Stromal cell of bone marrow (primary cell): ENCODE measurements around the gene RHO.
"Not testable (repeated sequence)": the region's sequence is repeated elsewhere in the genome, so short reads cannot be mapped to it uniquely, and the experiment has no call there.

ENCODE experiments used
- DNase-seq: peaks from one replicate; pipeline ENCODE4 v3.0.0-alpha.2; 2012; ENCODE audit warnings: low read depth

RHO gene

DNA sequence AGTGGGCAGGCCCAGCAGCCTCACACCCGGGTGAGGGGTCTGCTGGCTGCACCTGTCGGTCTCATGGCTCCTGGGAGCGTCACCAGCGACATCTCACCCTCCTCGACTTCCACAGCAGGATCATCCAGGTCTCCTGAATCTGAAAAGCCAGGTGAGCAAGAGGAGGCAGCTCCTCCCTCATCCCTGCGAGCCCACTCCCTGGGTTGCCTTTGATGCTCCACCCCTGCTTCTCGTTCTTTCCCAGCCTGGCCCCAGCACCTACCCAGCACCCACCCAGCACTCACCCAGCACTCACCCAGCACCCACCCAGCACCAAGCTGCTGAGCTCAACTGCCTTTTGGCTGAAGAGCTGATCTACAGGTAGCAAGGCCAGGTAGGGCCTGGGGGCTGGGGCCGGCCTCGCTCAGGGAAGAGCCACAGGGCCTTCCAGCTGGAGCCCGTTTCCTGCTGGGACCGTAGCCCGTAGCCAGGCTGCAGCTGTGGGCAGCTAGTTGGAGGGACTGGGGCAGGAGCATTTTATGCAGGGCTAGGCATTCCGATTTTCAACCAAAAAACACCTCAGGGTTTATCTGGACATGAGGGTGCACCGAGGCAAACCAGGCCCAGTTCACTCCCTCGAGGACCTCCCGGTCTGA, 14.8 kb downstream of the RHO start, which contains the start of gene H1-8:
Gene H1-8 (plus strand): TSS at position 20 of the 635 bp plus-strand sequence. CDS start 44 bp downstream, at position 64.
- no peak for DNase-seq

DNA sequence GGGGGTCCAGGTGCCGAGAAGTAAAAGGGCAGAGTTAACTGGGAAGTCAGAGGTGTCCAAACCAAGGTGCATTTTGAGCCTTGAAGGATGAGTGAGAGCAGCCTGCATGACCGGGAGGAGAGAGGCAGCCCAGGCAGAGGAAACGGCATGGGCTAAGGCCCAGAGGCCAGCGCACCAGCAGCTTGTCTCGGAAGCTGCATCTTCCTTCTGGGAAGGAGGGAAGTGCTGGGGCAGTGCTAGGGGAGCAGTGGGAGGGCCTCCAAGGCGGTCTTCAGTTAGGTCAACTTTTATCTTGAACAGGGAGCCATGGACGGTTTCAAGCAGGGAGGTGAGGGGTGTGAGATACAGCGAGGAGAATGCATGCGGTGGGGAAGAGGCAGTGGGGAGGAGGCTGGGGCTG, 15.6 kb downstream of the RHO start:
- no peak for DNase-seq

DNA sequence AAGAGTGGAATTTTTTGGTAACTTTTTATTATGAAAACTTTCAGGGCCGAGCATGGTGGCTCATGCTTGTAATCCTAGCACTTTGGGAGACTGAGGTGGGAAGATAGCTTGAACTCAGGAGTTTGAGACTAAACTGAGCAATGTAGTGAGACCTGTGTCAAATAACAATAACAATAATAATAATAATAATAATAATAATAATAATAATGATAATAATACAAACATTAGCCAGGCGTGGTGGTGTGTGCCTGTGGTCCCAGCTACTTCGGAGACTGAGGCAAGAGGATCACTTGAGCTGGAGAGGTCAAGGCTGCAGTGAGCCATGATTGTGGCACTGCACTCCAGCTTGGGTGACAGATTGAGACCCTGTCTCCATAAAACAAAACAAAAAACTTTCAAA, 17.5 kb downstream of the RHO start:
- DNase-seq = not testable (repeated sequence)

DNA sequence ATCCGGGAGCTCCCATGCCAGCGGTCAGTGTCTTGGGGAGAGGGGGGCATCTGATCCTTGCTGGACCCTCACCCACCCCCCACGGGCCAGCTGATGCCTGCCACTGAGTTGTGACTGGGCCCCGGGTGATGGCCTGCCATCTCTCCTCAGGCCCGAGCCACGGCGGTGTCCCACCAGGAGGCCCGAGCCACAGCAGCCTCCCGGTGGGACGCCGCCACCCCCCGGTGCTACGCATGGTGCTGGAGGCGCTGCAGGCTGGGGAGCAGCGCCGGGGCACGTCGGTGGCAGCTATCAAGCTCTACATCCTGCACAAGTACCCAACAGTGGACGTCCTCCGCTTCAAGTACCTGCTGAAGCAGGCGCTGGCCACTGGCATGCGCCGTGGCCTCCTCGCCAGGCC, 18.8 kb downstream of the RHO start:
- no peak for DNase-seq

DNA sequence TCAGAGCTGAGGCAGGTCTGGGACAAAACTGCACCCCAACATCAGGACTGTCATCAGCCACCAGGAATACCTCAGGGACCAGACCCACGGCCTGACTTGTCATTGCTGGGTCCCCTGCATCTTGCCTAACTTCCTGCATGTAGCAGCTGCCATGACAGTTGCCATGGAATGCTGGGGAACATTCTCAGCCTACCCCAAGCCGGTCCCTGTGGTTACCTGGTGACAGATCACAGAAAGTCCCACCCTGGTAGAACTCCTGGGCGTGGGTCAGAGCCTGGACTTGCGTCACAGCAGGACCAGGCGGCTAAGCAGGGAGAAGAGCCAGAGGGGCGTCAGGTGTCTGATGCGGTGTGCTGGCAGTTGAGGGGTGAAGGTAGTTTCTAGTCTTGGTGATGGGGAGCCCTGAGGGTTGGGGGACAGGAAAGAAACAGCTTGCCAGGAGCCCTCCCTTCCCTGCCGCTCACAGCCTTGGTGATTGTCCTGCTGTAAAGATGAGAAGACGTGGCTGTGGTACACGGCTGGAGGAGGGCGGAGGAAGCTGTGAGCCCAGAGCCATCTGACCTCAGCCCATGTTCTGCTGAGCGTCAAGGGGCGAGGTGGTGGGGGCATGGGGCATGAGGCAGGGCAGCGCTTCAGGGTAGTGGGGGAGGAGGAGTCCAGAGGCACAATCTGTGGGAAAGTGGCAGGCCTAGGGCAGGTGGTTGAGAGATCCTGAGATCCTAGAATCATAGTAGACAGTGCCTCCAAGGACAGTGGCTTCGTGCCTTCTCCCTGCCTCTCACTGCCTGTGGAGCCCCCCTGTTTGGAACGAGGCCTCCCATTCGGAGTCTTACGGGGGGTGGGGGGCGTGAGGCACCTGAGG, 19.9 kb downstream of the RHO start:
- DNase-seq = no peak

DNA sequence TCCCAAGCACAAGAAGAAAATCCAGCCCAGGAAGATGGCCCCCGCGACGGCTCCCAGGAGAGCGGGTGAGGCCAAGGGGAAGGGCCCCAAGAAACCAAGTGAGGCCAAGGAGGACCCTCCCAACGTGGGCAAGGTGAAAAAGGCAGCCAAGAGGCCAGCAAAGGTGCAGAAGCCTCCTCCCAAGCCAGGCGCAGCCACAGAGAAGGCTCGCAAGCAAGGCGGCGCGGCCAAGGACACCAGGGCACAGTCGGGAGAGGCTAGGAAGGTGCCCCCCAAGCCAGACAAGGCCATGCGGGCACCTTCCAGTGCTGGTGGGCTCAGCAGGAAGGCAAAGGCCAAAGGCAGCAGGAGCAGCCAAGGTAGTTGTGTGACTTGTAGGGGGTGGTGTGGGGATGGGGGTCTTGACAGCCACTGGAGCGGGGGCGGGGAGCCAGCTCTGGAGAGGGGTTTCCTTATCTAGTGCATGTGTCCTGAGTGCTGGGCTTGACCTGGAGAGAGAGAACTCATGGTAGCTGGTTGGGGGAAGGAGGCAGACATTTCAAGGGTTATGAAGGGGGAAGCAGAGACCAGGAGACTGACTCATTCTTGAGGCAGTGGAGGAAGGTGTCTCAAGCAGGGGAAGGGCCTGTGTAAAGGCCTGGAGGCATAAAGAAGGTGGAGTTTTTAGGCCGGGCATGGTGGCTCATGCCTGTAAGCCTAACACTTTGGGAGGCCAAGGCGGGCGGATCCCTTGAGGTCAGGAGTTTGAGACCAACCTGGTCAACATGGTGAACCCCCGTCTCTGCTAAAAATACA, 20.8 kb downstream of the RHO start:
- DNase-seq = no peak

DNA sequence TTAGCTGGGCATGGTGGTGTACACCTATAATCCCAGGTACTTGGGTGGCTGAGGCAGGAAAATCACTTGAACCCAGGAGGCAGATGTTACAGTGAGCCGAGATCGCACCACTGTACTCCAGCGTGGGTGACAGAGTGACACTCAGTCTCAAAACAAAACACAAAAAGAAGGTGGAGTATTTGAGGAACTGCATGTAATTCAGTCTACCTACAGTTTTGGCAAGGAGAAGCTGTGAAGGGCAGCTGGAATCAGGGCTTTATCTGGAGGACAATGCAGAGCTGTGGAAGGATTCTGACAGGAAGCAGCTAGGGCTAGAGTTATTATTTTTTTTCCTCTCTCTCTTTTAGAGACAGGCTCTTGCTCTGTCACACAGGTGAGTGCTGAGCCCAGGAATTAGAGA, 21.4 kb downstream of the RHO start:
- no peak for DNase-seq

DNA sequence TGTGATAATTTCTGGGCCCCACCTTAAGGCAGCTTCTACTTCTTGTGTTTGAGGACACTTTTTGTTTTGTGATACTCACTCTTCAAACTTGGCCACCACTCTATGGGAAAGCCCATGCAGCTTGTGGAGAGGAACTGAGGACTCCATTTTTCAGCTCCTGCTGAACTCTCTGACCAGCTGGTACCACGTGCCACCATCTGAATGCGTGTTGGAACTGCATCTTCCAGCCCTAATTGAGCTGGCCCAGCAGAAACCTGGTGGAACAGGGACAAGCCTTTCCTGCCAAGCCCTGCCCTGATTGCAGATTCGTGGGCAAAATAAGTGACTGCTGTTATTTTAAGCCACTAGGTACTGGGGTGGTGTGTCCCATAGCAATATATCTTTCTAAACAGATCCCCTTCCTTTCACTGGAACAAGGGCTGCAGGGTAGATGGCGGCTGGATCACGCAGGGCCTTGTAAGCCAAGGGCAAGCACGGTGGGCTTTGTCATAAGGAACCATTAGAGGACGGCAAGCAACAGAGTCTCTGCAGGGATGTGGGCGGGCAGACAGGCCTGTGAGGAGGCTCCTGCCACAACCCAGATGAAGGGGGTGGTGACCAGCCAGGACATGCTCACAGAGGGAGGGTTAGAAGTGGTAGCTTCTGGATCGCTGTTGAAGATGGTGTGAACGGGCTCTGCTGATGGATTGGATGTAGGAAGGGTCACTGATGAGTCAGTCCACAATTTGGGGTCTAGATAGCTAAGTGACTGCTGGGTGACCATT, 24.0 kb downstream of the RHO start:
- DNase-seq = no peak

DNA sequence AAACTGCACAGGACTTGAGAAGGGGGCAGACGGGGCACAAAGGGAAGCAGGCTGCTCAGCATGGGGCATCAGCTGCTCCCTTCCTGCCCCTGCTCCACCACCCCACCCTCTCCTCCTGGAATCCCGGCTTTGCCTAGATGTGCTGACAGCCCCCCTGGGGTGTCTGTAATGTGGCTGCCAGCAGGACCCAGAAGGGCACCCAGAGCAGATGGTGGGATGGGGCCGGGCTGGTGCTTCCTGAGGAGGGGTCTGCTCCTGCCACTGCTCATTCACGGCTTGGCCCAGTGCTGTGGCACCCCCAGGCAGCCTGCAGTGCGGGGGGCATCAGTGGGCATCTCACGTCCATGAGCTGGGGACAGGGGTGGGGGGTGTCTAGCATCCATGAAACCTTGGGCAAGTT, 24.7 kb downstream of the RHO start:
- DNase-seq = no peak

DNA sequence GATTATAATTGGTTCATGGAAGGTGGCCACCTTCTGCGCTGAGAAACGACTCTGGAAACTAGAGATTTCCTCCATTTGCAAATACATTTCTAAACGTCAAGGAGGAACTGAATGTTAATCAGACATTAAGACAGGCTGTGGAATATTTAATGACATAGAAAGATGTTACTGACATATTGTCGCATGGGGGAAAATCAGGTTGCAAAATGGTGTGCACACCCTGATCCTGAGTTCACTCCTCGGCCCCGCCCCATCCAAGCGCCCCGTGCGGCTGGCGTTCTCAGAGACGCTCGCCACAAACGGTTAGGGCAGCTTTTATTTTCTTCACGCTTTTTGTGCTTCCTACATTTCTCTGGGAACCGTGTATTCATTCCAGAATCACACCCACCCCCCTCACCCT, 25.3 kb downstream of the RHO start:
- DNase-seq = no peak

DNA sequence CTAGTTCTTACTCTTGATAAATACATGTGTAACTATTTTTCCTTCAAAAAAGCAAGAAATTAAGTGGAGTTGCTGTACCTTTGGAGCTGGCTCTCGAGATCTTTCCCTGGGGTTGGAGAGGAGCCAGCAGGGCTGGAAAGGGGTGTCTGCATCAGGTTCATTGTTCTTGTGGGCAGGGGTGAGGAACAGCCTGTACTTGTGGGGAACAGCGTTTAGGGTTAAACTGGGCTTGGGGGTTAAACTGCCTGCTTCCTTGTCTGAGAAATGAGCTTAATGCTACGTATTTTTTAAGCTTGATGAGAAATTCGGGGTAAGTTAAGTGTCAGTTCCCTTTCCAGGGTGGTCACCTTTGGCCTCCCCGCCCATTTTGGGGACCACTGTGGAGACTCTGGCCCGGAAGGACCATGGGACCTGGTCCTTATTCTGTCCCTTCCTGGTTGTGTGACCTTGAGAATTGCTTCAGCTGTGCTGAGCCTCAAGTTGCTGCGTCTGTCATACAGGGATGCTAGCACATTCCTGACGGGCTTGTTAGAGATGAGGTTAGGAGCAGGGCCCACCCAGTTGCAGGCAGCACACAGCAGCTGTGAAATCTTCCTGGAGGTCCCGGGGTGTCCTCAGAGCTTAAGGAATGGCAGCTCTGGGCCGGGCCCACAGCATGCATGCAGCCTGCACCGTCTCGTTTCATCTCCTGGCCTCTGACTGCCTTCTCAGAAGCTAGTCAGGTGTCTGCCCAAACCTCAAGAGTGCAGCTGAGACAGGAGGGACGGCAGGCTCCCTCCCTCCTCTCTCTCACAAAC, 26.1 kb downstream of the RHO start:
- no peak for DNase-seq

DNA sequence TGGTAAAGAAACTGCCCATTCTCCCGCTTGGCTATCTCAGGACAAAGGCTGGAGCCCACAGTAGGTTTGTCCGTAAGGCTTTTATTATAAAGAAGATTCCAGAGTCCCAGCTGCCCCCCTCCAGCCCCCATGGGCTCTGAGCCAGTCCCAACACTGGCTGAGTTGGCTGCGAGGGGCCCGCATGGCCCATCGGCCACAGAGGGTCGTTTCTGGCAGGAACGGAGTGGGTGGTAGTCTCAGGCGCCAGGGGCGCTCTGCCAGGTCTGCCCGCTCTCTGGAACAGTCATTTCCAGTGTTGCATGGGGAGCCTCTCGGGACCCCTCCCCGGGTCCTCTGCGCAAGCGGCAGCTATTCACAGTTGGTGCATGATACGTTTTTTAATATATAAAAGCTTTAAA, 26.7 kb downstream of the RHO start:
- no peak for DNase-seq

DNA sequence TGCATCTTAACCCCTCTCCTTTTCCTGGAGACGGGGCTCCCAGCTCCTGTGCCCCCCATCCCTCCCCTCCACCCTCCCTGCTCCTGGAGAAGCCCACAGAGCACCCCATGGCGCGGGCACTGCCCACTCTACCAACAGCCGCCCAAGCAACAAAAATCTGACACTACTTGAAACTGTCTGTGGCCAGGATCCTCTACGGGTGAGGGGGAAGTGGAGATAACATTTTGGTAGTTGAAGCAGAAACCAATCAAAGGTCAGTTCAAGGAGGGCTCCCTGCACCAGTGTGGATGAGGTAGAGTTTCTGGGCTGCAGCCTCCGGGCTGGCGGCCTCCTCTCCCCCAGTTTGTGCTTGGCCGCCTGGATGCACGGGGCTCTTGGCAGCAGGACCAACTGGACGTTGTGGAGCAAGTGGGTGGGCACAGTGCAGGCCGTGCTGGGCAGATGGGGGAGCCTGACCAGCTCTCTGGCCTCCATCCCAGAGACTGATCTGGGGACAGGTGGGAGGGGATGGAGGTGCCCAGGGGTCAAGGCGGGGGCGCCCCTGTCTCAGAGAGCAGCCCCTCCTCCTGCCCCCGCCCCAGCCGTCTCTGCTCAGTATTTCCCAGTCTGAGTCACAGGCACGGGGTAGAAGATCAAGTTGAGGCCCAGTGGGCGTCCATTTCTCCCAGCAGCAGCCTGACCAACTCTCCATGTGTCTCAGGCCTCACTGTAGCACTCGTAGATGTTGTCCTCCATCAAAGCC, 27.3 kb downstream of the RHO start:
- no peak for DNase-seq

DNA sequence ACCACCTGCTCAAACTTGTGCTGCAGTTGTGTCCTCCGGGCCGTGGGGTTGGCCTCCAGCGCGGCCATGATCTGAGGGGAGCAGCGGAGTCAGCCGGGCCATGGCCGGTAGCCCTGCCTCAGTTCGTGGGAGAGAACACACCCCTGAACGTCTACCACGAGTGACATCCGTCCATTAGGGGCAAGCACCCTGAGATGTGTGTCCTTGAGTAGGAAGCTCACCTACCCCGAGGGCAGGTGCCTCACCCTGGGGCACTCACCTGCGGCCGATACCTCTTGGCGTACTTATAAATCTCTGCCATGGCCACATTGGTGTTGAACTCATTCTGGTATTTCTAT, 27.9 kb downstream of the RHO start:
- DNase-seq = no peak

DNA sequence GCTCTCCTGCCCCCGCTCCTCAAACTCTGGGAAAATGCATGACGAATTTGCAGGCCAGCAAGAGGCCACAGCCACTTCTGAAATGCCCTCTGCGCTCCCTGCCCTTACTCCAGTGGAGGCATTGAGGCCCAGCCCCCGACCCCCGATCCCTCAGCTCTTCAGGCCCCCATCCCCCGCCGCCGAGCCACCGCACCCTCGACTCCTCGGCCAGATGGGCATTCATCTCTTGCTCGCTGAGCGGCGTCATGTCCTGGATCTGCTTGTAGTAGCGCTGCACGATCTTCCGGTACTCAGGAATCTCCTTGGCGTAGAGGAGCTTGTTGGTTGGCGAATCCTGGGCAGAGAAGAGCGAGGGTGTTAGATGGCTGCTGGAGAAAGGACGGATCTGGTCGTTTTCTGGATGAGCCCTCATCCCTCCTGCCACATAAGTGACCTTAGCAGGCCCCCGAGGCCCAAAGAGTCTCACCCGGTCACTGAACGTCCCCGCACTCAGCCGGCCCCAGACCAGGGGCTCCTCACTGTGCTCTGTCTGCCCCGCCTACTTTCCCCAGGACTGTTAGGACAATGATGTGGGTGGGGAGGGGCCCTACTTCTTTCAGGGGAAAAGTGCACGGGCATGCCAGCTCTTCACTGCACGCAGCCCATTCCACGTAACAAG, 28.6 kb downstream of the RHO start:
- no peak for DNase-seq

DNA sequence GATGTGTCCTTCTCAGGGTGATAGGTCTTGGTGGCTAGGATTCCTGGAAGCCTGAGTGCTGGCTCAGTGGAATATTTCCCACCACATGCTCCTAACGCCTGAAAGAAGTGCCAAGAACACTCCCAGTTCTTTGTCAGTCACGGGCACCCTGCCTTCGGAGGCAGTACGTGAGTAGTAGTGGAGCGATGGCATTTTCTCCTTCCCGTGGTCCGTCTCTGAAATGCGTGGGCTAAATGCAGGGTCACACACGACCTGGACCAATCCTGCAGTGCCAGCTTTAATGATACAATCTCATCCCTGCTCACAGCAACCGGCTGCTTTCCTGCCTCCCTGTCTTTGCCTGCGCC, 29.1 kb downstream of the RHO start:
- DNase-seq = peak; percentile 31

DNA sequence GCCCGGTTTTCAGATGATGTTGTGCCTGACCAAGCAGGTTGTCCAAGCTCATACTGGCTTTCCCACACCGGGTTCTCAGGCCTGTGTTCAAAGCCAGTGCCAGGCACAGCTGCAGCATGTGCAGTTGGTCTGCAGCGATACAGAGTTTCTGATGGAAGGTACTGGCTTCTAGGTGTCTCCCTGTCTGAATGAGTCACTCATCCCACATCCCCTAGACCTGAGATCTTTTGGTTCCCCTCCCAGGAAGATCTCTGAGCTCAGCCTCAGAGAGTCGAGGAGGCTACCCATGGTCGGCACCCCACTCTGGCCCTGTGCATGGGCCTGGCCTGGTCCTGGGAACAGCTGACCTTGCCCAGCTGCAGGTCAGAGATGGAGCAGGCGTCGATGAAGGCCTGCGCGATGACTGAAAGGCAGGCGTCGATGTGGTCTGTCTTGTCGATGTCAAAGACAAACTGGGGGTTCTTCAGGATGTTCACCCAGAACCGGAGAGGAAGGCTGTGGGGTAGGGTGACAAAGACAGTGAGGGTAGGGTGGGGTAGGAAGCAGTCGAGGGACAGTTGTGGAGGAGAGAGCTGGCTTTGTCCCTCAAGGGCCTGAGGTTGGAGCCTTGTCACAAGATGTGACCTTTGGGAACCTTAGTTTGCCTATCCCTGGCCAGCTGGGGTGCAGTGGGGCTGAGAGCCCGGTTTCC, 29.8 kb downstream of the RHO start:
- DNase-seq = no peak

DNA sequence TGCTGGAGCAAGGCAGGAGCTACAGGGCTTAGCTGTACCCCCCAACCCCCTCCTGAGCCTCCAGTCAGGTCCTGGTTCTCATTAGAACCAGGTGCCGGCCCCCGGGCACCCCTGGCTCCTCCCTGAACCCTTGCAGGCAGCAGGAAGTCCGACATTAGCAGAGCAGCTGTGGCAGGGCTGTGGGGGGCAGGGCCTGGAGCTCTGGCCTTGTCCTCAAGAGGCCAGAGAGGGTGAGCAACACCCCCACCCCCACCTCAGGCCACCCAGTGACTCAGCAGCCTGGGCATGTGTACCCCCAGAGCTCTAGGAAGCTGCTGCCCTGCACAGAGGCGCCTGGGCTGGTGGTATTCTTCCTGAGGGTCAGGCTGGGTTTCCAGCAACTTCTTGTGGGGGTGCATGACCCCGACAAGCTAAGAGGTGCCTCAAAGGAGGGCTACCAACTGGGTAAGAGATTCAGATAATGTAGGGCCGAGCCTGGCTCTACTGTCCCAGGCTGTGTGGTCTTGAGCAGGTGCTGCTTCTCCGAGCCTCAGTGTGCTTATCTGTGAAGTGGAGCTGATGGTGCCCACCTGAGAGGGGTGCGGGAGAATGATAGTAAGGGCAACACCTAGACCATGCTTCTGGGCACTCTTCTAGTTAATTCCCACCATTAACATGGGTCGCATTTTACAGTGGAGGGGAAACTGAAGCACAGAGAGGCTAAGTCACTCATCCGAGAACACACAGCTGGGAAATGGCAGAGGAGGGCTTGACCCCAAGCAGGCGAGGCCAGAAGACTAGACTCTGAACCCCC, 30.5 kb downstream of the RHO start:
- peak; percentile 53 for DNase-seq

DNA sequence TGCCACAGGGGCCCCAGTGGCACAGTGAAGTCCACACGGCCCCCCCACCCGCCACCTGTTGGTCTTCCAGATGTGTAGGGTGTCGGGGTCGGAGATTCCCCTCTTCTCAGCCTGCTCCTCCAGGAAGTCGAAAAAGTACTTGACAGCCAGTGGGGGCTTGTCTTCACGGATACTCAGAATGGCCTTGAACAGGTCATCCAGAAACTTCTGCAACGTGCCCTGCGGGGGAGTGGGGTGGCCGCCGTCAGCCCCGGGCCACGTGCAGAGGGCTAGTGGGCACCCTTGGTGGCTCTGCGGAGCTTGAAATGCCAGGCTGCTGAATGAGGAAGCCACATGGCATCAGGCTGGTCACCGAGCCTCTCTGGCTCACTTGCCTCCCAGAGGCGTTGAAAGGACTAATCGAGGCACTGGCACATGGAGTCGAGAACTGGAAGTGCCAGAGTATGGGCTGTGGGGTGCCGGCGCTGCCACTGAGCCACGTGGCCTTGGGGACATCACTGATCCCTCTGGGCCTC, 31.2 kb downstream of the RHO start:
- DNase-seq = no peak
